Measurements from ENCODE around the gene SCN5A.
A peak's percentile ranks its signal among the peaks of the same experiment; 100 is the strongest.

The SCN5A gene

DNA sequence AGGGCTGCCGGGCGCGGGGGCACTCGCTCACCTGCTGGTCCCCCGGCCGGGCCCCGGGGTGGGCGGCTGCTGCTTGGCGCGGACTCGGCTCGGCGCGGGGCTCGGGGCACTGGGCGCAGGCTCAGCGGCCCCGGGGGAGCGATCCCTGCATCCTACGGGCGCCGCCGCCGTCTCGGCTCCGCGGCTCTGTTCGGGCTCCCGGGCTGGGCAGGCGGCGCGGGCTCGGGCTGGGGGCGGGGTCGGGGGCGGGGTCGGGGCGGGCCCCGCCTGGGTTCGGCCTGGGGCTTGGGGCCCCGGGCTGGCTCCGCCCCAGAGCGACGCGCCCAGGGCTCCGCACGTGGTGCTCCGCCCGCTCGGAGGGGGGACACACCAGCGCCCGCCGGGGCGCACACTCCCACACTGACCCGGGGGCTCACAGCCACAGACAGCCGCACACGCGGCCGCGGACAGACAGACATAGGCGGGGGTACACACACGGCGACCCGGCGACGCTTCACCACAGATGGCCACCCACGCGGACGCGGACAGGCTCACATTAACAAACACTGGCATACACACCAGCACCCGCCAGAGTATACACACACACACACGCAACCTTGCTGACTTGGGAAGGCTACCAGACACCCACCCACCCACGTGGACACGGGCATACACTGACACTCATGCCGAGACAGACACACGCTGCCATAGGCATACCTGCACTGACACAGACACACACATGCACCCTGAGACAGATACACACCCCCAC lies at the start of gene SCN5A:
SCN5A (minus strand) TSS at position 188 of the 748 bp plus-strand sequence. CDS start 16,380 bp downstream, outside the sequence.
- no peak for DNase-seq (ENCODE audit: low spot score)

DNA sequence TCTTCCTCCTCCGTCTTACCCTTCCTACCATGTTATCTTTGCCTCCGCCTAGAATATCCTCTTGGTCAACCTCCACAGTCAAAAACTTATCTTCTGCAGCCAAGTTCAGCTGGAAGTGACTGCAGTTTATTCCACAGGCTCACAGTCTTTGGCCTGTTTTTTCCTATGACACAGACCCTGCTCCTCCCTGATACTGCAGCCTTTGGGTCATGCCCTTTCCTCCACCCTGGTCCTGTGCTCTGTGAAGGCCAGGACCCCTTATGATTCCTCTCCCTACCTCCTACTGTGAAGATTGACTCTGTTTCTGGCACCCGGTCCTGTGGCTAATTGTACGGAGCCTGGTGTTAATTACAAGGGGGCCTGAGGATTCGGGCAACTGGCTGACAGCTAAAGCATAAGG lies 49.3 kb upstream of the SCN5A start:
- no peak for DNase-seq (ENCODE audit: low spot score)

DNA sequence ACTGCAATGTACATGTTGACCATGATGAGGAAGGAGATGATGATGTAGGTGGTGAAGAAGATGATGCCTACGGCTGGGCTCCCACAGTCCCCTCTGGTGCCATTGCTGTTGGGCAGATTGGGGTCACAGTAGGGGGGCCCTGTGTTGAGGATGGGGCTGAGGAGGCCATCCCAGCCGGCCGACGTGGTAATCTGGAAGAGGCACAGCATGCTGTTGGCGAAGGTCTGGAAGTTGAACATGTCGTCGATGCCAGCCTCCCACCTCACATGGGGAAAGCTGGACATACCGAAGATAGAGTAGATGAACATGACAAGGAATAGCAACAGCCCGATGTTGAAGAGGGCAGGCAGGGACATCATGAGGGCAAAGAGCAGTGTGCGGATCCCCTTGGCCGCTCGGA lies 48.6 kb upstream of the SCN5A start:
- no peak for DNase-seq (ENCODE audit: low spot score)

DNA sequence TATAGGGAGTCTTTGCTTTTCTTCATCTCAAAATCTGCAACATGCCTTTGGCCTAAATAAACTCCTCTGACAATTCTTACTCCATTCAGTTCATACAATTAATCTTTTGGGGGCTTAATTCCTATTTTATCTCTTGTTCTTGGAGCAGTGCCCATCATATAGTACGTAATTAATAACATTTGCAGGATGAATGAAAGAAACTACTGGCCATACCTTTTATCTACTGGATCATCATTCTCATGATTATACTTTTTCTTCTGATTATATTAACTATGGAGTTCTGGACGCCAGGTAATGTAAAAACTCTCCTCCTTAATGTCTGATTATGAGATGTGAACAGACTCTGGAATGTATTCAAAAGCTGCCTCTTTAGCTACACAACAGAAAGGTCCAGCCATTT lies 46.5 kb upstream of the SCN5A start:
- no peak for DNase-seq (ENCODE audit: low spot score)

DNA sequence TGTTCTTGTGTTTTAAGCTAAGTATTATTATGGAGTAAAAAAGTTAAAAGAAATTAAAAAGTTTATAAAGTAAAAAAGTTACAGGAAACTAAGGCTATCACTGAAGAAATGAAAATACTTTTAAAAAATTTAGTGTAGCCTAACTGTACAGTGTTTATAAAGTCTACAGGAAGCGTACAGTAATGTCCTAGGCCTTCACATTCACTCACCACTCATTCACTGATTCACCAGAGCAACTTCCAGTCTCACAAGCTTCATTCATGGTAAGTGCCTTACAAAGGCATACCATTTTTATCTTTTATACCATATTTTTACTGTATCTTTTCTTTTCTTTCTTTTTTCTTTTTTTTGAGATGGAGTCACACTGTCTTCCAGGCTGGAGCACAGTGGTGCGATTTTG lies 40.7 kb upstream of the SCN5A start:
- DNase-seq (ENCODE audit: low spot score): no peak

DNA sequence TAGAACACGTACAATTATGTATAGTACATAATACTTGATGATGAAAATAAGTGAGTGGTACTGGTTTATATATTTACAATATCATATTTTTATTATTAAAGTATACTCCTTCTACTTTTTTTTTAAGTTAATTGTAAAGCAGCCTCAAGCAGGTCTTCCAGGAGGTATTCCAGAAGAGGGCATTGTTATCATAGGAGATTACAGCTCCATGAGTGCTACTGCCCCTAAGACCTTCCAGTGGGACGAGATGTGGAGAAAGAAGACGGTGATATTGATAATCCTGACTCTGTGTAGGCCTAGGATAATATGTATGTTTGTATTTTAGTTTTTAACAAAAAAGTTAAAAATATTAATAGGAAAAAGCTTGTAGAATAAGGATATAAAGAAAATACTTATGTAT lies 40.3 kb upstream of the SCN5A start:
- DNase-seq (ENCODE audit: low spot score): no peak

DNA sequence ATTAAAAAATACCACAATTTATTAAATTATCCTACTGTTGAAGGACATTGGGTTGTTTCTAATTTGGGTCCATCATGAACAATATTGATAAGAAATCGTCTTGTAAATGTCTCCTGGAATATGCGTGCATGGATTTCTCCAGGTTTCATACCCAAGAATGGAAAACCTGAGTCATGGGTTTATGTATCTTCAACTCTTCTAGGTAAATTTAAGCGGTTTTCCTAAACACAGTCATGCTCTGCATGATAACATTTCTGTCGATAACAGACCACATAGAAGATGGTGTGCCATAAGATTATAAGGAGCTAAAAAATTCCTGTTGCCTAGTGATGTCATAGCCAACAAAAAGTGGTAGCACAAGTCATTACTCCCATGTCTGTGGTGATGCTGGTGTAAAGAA lies 39.9 kb upstream of the SCN5A start:
- no peak for DNase-seq (ENCODE audit: low spot score)

DNA sequence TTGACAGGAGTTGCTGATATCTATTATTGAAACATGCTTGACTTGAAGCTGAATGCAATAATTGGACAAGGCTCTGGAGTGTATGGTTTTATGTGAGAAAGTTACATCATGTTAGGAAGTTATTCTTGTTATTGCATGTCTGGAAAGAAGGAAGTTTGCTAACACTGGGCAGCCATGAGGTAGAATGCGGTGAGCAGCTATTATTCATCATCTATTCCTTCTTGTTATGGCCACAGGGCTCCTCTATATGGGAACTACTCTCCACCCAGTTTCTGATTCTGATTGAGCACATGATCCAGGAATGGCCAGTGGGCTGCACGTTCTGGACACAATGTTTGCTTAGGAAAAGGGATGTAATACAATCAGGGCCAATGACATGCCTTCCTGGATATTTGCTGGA lies 37.8 kb upstream of the SCN5A start:
- no peak for DNase-seq (ENCODE audit: low spot score)

DNA sequence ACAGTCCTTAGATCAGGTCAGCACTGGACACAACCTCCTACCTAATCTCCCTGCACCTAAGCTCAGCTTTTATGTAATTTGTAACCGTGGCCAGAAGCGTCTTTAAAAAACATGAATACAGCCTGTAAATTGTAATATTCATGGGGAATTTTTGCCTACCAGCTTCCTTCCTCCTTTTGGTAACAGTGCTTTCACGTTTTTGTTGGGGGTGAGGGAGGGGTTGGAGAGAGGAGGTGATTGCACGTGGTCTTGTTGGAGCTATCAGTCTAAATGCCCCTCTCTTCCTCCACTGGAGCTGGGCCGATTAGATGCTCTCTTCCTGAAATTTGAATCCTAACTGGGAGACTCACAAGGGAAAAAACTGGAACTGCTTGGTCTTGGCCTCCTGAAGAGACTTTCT lies 35.1 kb upstream of the SCN5A start:
- DNase-seq (ENCODE audit: low spot score): no peak

DNA sequence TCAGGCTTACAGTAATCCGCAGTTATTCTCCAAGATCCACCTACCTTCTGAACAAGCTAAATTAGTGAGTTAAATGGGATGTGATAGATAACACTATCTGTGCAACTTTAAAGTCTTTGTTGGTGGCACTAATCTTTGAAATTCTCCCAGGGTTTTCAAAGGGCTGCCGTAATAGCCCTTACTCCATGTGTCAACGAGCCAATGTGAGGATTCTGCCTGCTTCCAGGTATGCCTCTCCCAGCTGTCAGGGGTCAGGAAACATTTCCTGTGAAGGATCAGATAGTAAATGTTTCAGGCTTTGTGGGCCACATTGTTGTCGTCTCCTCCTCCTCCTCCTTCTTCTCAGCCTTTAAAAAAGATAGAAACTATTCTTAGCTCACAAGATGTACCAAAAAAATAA lies 20.2 kb upstream of the SCN5A start:
- DNase-seq (ENCODE audit: low spot score): no peak

DNA sequence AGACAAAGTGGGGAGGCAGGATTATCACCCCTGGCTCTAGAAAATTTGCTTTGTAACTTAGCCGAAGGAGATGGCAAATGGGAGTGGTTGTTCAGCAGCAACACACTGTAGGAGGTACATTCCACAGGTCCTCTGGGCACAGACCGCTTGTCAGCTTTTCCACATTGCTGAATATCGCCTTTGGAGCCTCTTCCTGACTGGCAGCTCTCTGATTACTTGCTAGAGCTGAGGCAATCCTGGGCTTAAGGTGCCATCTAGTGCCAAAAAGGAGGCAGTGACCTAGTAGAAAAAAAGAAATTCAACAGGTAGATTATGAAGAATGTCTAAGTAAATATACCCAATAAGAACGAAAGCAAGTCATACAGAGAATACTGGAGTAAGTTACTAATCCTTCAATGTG lies 13.1 kb upstream of the SCN5A start:
- DNase-seq (ENCODE audit: low spot score): no peak

DNA sequence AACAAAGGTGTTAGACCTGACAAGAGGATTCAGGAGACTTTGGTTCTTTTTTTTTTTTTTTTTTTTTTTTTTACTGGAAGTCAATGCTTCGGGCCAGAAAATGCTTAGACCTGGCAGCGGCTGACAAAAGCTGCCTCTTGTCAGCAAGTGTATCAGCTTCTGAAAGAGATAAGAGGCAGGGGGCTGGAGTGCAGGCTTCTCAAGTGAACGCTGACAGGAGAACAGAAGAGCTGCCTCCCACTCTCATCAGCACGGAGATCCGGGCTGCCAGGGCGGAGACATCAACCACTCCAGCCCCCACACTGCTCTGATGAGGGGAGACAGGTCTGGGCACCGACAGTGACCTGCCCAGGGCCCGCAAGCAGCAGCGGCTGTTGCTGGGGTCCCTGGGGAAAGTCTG lies 9.4 kb upstream of the SCN5A start:
- DNase-seq (ENCODE audit: low spot score): no peak

DNA sequence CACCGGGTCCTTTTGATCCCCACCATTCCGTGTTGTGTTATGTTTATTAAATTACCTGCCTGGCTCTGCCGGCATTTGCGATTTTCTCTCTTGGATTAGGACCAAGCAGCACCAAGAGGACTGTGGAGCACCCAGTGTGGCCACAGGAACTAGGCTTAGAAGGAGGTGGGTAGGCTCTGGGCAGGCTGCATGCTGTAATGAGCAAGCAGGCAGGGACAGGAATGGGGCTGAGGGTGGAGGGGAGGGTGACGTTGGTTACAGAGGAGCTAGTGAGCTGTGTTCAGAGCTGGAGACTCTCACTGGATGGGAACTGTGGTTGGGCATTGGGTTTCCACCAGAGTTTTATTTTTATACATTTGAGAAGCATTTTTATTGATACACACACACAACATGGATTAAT lies 7.9 kb upstream of the SCN5A start:
- no peak for DNase-seq (ENCODE audit: low spot score)

DNA sequence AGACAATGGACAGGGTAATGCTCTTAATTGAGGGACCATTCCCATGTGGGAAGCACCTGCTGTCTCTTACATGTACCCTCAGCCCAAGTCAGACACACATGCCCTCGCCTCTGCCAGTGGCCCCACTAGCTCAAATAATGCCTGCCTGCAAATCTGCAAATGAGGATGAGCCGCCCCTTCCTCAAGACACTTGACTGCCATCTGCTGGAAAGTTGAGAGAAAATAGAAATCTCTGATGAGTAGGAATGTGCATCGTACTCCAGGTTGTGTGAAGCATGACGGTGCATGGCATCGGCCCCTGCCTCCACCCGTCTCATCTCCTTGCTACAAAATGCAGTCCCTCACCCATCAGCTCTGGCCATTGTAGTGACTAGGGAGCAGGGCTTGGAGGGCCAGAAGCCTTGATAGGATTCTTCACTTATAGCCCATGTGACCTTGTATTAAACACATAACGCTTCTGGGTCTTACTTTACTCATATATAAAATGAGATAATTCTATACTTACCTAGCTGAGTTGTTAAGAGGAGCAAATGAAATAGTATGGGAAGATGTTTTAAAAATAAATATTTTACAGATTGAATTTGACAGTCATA lies 6.3 kb upstream of the SCN5A start:
- peak; percentile 29 for DNase-seq (ENCODE audit: low spot score)

DNA sequence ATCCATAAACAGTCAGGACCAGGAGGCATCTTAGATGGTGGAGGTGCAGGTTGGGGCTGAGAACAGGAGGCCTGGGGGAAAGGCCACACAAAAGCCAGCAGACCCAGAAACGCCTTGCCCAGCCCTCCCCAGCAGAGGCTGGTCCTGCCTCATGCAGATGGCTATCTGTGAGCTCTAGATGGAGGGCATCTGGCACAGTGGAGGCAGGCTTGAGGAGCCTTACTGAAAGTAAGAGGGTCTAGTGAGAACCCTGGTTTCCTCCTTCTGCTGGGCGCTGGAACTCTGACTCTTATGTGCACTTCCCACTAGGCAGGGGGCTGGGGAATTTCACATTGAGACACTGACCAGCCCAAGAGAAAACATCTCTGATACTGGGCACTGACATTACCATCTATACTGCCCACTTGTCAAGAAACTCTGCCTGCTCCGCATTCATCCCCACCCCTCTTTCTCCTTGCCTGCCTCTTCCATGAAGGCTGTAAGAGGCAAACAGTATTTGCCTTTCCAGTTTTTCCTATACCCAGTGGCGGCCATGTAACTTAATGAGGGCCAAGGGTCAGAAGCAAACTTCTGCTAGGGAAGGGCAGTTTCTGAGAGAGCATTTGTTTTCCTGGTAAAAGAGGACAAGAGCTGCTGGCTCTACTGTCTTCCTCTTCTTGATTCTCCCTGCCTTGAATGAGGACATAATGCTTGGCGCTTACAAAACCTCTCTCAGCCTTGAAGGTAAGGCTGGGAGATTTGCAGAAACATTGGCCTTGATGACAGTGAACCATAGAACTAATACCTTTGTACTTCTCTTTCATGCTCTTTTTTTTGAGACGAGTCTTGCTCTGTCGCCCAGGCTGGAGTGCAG lies 4.4 kb upstream of the SCN5A start:
- DNase-seq (ENCODE audit: low spot score): no peak

DNA sequence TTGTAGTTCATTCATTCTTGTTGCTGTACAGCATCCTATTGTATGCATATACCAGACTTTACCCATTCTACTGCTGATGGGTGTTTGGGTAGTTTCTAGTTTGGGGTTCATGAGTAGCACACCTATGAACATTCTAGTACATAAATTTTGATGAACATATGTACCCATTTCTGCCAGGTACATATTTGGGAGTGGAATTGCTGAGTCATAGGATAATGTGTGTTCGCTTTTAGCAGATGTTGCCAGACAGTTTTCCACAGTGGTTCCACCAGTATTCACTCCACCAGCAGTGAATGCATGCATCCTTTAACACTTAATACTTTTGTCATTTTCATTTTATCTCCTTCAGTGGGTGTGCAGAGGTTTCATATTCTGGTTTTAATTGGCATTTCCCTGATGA lies 3.4 kb upstream of the SCN5A start:
- DNase-seq (ENCODE audit: low spot score): no peak

DNA sequence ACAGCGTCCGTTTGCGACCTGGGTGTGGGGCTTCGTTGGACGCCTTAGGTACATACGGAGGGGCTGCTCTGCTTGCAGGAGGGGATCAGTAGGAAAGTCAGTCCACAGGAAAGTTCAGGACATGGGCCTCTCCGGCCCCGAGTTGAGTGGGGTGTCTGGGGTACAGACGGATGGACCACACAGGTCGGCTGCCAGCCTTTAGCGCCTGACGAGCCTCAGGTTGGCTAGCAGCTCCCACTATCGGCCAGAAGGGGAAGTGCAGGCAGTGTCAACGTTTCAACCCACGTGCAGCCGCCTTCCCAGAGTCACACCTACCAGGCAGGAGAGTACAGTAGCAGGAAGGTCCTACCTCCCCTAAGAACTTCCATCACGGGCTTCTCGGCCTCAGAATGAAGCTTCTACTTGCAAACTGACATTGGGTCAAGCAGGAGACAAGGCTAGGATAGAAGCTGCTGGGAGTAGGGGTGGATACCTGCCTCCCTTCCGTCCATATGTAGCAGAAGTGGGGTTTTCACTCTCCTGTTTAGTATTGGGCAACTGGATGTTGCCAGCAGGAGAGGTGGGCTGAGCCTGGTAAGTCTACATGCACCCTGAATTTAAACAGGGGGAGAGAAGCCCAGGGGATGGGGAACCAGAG lies 1.8 kb upstream of the SCN5A start:
- peak; percentile 42 for DNase-seq (ENCODE audit: low spot score)

DNA sequence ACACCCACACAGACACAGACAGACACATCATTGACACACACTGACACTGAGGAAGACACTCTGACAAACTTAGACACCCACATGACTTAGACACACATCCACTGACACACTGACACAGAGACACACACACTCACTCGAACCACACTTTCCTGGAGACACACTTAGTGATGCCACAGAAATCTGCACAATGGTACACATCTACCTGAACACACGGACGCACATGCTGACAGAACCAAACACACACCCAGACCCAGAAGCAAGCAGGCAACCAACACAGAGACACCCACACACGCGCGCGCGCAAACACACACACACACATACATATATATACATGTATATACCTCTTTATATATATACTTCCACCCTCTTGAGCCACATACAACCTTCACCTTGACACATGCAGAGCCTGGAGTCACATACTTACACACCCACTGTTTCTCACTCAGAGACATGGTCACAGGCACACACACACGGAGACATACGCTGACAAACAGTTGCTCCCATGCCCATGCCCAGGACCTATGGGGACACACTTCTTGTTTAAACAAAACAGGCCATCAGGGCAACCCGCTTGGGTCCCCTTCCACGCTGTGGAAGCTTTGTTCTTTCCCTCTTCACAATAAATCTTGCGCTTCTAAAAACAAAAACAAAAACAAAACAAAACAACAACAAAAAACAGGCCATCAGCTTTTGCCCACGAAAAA lies 913 bp upstream of the SCN5A start:
- DNase-seq (ENCODE audit: low spot score): no peak

DNA sequence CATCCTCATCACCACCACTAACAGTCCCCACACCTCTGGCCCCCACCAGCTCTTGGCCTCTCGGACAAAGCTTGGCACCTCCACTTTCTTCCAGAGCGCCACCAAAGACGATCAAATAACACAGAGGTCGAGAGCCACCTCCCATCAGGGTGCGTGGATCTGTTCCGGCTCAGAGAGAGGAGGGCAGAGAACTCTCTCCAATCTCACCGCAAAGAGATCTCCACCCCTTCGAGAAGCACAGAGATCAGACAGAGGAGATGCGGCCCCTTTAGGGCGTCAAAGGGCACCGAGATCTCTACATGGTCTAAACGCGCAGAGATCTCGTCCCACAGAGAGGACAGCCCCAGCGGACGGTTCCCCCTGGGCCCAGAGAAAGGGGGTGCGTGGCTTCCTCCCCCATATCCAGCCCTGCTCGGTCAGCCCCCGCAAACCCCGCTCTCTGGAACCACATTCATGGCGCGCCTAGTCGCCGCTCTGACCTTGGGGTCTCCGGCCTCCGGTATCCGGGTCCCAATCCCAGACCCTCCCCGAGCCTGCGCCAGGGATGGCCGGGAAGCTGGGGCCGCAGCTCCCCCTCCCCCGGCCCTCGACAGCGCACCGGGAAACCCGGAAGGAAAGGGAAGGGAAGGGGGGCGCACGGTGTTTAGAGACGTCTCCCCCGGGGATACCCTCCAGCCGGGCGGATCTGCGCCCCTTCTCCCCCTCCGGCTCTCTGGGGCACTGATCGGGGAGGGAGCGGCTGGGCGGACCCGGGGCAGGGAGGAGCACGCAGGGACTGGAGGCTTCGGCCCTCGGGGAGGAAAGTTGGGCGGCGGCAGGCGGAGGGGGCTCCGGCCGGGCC lies 608 bp downstream of the SCN5A start:
- no peak for DNase-seq (ENCODE audit: low spot score)

DNA sequence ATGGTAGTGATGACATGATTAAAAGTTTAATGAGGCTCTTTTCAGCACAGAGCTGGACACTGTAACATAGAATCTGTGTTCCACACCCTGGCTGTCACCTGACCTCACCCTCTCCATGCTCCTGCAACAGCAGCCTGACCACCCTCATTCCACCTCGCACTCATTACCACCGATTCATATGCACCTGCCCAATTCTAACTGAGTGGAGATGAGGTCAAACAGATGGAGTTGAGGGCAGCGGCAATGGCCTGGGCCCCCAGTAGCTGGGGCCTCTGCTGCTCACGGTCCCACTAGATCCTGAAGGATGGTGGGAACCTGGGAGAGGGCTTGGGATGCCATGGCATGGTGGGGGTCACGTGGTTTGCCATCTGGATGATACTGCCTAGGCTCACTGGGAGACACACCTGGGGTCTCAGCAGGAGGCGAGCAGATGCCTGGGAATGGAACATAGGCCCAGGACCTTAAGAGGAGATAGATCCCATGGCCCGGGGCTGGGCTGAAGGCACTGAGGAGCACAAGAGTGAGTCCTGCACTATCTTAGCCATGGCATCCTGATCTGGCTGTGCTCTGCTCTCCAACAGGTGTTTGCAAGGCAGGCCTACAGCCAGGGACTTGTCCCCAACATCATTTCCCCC lies 1.3 kb downstream of the SCN5A start:
- DNase-seq (ENCODE audit: low spot score): no peak
